Stimulated activated memory B cell treated with anti-CD40 and anti-IgM and Interleukin-4, amounts not matched to agents 10 μg/mL and 1 μg/mL and 100 μg/mL, for 72 hours (primary cell): ENCODE data around the gene TM9SF4.
A peak's percentile ranks its signal among the peaks of the same experiment; 100 is the strongest.
"Not testable (repeated sequence)": the region's sequence is repeated elsewhere in the genome, so short reads cannot be mapped to it uniquely, and the experiment has no call there.

Source experiments
- ATAC-seq: fragments of 150-1000 bp; cut with Tn5 transposase; 2 replicates; pipeline ENCODE4 v1.10.0; 2021
- H3K27ac Mint-ChIP-seq: one replicate; pipeline ENCODE4 v1.8.0; 2022; ENCODE audit warnings: mild to moderate bottlenecking, mixed read lengths
- H3K27me3 Mint-ChIP-seq: one replicate; pipeline ENCODE4 v1.8.0; 2022; ENCODE audit warnings: mixed read lengths
- H3K36me3 Mint-ChIP-seq: one replicate; pipeline ENCODE4 v1.8.0; 2022; ENCODE audit warnings: mixed read lengths
- H3K4me1 Mint-ChIP-seq: one replicate; pipeline ENCODE4 v1.8.0; 2022; ENCODE audit warnings: mixed read lengths
- H3K4me3 Mint-ChIP-seq: one replicate; pipeline ENCODE4 v1.8.0; 2022; ENCODE audit warnings: mild to moderate bottlenecking, moderate library complexity, mixed read lengths
- H3K9me3 Mint-ChIP-seq: one replicate; pipeline ENCODE4 v1.8.0; 2022; ENCODE audit warnings: mixed read lengths

TM9SF4 gene

GRCh38 chr20:32179515-32179914 lies 70.0 kb downstream of the TM9SF4 start:
- no peak overlapping the region for H3K4me3 Mint-ChIP-seq
- H3K27me3 Mint-ChIP-seq = peaks cover 18% of the 10 kb centered on the region
- no peaks in the 10 kb centered on the region for H3K36me3 Mint-ChIP-seq
- ATAC-seq = no peak
- no peak overlapping the region for H3K27ac Mint-ChIP-seq
- H3K9me3 Mint-ChIP-seq = no peaks in the 10 kb centered on the region
- no peaks in the 10 kb centered on the region for H3K4me1 Mint-ChIP-seq

GRCh38 chr20:32179934-32180333 lies 70.4 kb downstream of the TM9SF4 start:
- Mint-ChIP-seq H3K27me3 (peaks cover 22% of the 10 kb centered on the region), H3K36me3 (no peaks in the 10 kb centered on the region), H3K27ac (no peak overlapping the region), H3K4me3 (no peak overlapping the region), H3K4me1 (no peaks in the 10 kb centered on the region), H3K9me3 (no peaks in the 10 kb centered on the region)
- ATAC-seq = no peak

GRCh38 chr20:32181606-32182005 lies 72.1 kb downstream of the TM9SF4 start:
- no peak for ATAC-seq
- Mint-ChIP-seq H3K4me3 (no peak overlapping the region), H3K4me1 (no peaks in the 10 kb centered on the region), H3K9me3 (no peaks in the 10 kb centered on the region), H3K27me3 (peaks cover 34% of the 10 kb centered on the region), H3K36me3 (no peaks in the 10 kb centered on the region), H3K27ac (no peak overlapping the region)

- Mint-ChIP-seq H3K4me3 (no peak overlapping the region), H3K27me3 (peaks cover 41% of the 10 kb centered on the region), H3K27ac (no peak overlapping the region), H3K9me3 (no peaks in the 10 kb centered on the region), H3K36me3 (no peaks in the 10 kb centered on the region), H3K4me1 (peaks cover 6% of the 10 kb centered on the region)
- no peak for ATAC-seq
These were observed 74.6 kb downstream of the TM9SF4 start for GRCh38 chr20:32183947-32184635.

- Mint-ChIP-seq H3K9me3 (no peaks in the 10 kb centered on the region), H3K4me3 (no peak overlapping the region), H3K4me1 (peaks cover 6% of the 10 kb centered on the region), H3K27me3 (peaks cover 42% of the 10 kb centered on the region), H3K27ac (no peak overlapping the region), H3K36me3 (no peaks in the 10 kb centered on the region)
- no peak for ATAC-seq
These were observed 75.6 kb downstream of the TM9SF4 start for GRCh38 chr20:32184961-32185603.

- peaks cover 17% of the 10 kb centered on the region for H3K4me1 Mint-ChIP-seq
- no peak for ATAC-seq
- no peak overlapping the region for H3K27ac Mint-ChIP-seq
- H3K4me3 Mint-ChIP-seq = no peak overlapping the region
- no peaks in the 10 kb centered on the region for H3K9me3 Mint-ChIP-seq
- H3K27me3 Mint-ChIP-seq = peaks cover 42% of the 10 kb centered on the region
- H3K36me3 Mint-ChIP-seq = no peaks in the 10 kb centered on the region
These were observed 77.0 kb downstream of the TM9SF4 start for GRCh38 chr20:32186506-32186905.

- peaks cover 34% of the 10 kb centered on the region for H3K27me3 Mint-ChIP-seq
These were observed 79.0 kb downstream of the TM9SF4 start for GRCh38 chr20:32188376-32189122.

GRCh38 chr20:32189123-32189410 lies 79.6 kb downstream of the TM9SF4 start:
- H3K36me3 Mint-ChIP-seq = peaks cover 6% of the 10 kb centered on the region
- H3K4me1 Mint-ChIP-seq = peaks cover 17% of the 10 kb centered on the region
- H3K4me3 Mint-ChIP-seq = peak overlapping the region; percentile 70
- H3K27me3 Mint-ChIP-seq = peaks cover 29% of the 10 kb centered on the region
- no peak for ATAC-seq
- H3K9me3 Mint-ChIP-seq = no peaks in the 10 kb centered on the region
- H3K27ac Mint-ChIP-seq = no peak overlapping the region

More at GRCh38 chr20:32188376-32189122, 79.0 kb downstream of the TM9SF4 start:
- Mint-ChIP-seq H3K4me3 (peak overlapping the region; percentile 26), H3K27ac (no peak overlapping the region), H3K9me3 (no peaks in the 10 kb centered on the region), H3K36me3 (peaks cover under 1% of the 10 kb centered on the region), H3K4me1 (peaks cover 17% of the 10 kb centered on the region)
- no peak for ATAC-seq

GRCh38 chr20:32189691-32190615 lies 80.4 kb downstream of the TM9SF4 start:
- ATAC-seq = peak; percentile 64

GRCh38 chr20:32190616-32191415 lies 81.3 kb downstream of the TM9SF4 start:
- peak; percentile 31 for ATAC-seq
- peaks cover 20% of the 10 kb centered on the region for H3K36me3 Mint-ChIP-seq
- H3K27me3 Mint-ChIP-seq = peaks cover 11% of the 10 kb centered on the region
- no peaks in the 10 kb centered on the region for H3K9me3 Mint-ChIP-seq
- H3K27ac Mint-ChIP-seq = no peak overlapping the region
- peak overlapping the region; percentile 60 for H3K4me3 Mint-ChIP-seq
- H3K4me1 Mint-ChIP-seq = peaks cover 17% of the 10 kb centered on the region

More at GRCh38 chr20:32189691-32190615, 80.4 kb downstream of the TM9SF4 start:
- no peaks in the 10 kb centered on the region for H3K9me3 Mint-ChIP-seq
- peak overlapping the region; percentile 57 for H3K27ac Mint-ChIP-seq
- H3K4me1 Mint-ChIP-seq = peaks cover 17% of the 10 kb centered on the region
- H3K27me3 Mint-ChIP-seq = peaks cover 20% of the 10 kb centered on the region
- peak overlapping the region; percentile 70 for H3K4me3 Mint-ChIP-seq
- H3K36me3 Mint-ChIP-seq = peaks cover 11% of the 10 kb centered on the region

GRCh38 chr20:32191422-32191821 lies 81.9 kb downstream of the TM9SF4 start:
- no peak overlapping the region for H3K4me3 Mint-ChIP-seq
- H3K9me3 Mint-ChIP-seq = no peaks in the 10 kb centered on the region
- H3K36me3 Mint-ChIP-seq = peaks cover 26% of the 10 kb centered on the region
- H3K27me3 Mint-ChIP-seq = peaks cover 9% of the 10 kb centered on the region
- H3K4me1 Mint-ChIP-seq = peaks cover 17% of the 10 kb centered on the region
- no peak for ATAC-seq
- H3K27ac Mint-ChIP-seq = no peak overlapping the region

GRCh38 chr20:32191873-32192272 lies 82.4 kb downstream of the TM9SF4 start:
- Mint-ChIP-seq H3K9me3 (no peaks in the 10 kb centered on the region), H3K4me3 (no peak overlapping the region), H3K27me3 (peaks cover 9% of the 10 kb centered on the region), H3K36me3 (peaks cover 29% of the 10 kb centered on the region), H3K4me1 (peaks cover 17% of the 10 kb centered on the region), H3K27ac (no peak overlapping the region)
- no peak for ATAC-seq

GRCh38 chr20:32192698-32193097 lies 83.2 kb downstream of the TM9SF4 start:
- peaks cover 9% of the 10 kb centered on the region for H3K27me3 Mint-ChIP-seq
- H3K36me3 Mint-ChIP-seq = peaks cover 37% of the 10 kb centered on the region
- H3K9me3 Mint-ChIP-seq = no peaks in the 10 kb centered on the region
- H3K4me3 Mint-ChIP-seq = no peak overlapping the region
- ATAC-seq = no peak
- H3K4me1 Mint-ChIP-seq = peaks cover 17% of the 10 kb centered on the region
- H3K27ac Mint-ChIP-seq = no peak overlapping the region

- peaks cover 42% of the 10 kb centered on the region for H3K36me3 Mint-ChIP-seq
- H3K27me3 Mint-ChIP-seq, H3K4me3 Mint-ChIP-seq, H3K9me3 Mint-ChIP-seq, ATAC-seq, H3K27ac Mint-ChIP-seq: not testable (repeated sequence)
- H3K4me1 Mint-ChIP-seq = peaks cover 17% of the 10 kb centered on the region
These were observed 83.8 kb downstream of the TM9SF4 start for GRCh38 chr20:32193336-32193735.
